NCI-H2196 (cell line): ENCODE data around the gene SH2D2A.
A peak's percentile ranks its signal among the peaks of the same experiment; 100 is the strongest.

ENCODE experiments used
- DNase-seq: peaks from one replicate; lab custom pipeline; 2025; ENCODE audit not compliant: unreplicated experiment; lab: John Stamatoyannopoulos, UW

SH2D2A gene

GRCh38 chr1:156805766-156806511, 10.7 kb downstream of the SH2D2A start:
- peak; percentile 20 for DNase-seq

- peak; percentile 78 for DNase-seq
Measured at GRCh38 chr1:156804572-156805243, 11.9 kb downstream of the SH2D2A start.

GRCh38 chr1:156804026-156804425, 12.6 kb downstream of the SH2D2A start:
- DNase-seq: peak; percentile 14

DNA sequence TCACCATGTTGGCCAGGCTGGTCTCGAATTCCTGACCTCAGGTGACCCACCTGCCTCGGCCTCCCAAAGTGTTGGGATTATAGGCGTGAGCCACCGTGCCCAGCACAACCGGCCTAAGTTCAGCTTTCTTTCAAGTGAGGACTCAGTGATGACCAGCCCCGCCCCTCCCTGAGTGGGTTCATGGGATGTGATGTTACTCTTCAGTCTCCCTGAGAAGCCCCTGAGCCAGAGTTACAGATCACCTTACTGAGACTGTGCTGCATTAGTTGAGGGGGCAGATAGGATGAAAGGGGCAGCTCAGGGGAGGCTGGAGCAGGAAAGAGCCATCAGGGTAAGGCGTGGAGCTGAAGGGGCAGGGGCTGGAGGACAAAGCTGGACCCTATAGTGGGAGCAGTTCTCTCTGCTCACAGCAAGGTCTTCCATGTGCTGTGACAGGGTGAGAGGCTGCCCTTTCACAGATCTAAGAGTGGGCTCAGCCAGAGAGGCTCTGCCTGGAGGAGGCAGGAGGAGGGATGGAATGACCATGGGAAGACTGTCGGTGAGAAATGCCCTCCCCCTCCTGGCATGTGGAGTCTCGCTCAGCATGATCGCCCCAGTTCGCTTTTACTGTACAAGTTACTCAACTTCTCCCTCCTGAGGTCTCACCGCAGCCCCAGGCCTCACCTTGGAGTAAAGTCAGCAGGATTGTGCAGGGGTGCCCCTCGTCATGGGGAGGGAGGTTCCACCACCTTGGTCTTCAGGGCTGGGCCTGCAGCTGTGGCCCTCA, 13.4 kb downstream of the SH2D2A start:
- no peak for DNase-seq

DNA sequence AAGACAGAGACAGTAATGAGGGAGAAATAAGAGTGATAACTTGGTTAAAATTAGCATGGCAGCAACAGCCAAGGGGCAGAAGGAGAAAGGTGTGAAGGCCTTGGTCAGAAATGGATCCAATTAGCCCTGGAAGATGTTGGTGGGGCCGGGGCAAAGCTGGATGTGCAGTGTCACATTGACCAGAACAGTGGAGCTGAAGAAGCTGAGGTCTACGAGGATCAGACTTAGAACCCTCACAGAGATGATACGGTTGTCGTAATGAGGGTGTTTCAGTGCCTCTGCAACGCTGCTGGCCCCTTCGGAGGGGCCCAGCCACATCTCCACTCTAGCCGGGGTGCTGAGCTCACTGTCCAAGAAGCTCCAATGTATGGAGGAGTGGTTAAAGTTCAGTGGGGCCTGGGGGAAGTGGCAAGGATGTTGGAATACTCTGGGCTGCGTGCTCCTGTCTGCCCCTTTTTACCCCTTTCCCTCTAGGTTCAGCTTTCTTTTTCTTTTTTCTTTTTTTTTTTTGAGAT, 14.2 kb downstream of the SH2D2A start:
- DNase-seq: no peak

DNA sequence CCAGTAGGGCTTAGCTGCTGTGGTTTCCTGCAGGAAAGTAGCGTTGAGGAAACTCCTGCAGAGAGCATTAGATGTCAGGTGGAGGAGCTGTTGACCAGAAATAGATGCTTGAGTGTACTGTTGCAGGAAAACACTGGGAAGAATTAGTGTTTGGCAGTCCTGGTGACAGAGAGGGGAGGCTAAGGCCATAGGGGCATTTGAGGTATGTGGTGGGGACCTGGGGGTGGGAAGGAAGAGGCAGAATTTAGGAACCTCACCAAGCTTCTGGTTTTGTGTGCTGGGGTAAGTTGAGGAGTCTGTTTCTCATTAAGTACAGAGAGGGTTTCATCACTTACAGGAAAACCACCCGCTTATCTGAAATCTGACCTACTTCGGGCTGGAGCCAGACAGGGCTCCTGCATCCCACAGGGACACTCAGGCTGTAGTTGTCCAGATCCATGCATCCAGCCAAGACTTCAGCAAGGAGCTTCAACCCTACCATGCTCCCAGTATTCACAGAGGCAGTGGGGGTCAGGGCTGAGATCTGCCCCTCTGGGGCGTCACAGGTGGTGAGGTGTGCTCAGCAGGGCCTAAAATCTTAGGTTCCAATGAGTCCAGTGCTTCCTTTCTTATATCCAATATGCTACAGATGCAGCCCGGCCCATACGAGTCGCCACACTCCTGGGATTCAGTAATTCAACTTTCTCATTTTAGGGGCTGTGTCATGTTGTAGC, 15.1 kb downstream of the SH2D2A start:
- peak; percentile 59 for DNase-seq

DNA sequence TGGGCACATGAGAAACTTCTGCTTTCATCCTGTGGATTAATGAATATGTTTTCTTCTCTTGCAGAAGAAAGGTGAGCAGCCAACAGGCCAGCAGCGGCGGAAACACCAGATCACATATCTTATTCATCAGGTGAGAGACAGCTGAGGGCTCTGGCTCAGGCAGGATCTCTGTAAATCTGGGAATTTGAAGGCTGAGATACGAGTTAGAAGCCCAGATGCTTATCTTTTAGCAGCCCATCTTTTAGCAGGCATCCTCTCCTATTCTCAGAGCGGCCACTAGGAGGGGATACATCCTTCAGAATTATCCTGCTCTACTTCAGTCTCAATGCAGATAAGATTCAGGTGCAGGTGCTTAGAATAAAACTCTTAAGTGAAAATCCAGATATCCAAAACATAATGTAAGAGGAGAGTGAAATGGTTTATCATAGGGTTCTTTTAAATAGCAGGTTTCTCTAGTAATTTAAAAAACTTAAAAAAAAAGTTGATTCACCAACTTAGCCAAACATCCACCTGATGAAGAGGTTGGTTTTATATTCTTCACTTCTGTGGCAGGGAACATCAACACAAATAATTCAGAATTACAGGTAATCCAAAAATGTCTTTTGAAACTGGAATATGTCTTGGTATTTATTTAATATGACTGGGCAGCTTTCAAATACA, 19.3 kb downstream of the SH2D2A start:
- DNase-seq: peak; percentile 70

DNA sequence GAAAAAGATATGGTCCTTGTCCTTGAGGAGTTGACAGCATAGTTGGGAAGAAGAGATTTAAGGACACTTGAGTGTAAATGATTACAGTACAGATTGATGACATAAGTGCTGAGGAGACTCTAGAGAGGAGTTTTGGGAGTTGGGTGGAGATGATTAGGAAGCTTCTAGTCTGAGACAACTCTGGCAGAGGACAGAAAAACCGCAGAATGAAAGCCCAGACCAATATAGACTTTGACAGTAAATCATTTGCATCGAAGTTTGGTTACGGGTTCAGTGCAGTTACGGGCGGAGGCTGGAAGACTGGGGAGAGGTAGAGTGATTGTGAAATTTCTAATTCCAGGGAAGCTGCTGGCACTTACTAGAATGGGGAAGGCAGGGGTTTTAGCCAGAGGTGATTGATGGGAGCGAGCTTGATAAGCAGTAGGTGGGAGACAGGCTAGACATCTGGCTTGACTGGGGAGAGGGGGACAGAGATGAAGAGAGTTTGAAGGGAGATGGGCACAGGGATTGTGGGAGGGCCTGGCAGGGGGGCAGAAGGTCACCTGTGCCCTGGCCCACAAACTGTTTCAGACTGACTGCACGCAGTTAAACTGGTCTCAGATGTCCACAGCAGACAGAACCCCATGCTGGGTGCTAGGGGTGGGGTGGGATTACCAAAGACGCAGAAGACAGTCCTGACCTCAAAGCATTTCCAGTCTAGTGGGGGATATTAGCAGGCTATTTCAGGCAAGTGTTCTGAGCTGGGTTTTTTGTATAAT, 20.1 kb downstream of the SH2D2A start:
- DNase-seq: no peak

DNA sequence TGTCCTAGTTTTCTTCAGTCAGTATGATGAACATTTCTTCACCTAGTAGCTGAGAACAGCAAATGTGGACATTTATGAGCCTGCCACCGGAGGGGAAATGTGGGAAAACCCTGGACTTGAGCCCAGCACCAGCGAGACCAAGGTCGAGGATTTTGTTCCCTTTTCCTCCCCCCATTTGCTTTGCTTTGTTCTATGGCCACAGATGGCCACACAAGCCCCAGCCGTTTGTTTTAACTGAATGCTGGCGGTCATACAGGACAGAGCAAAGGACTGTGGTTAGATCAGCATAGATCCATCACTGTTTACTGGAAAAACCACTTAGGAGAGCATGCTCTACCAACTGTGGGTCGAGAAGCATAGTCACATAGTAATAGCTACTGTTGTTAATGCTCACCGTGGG, 20.9 kb downstream of the SH2D2A start:
- peak; percentile 46 for DNase-seq

GRCh38 chr1:156795374-156795733, 21.3 kb downstream of the SH2D2A start:
- no peak for DNase-seq

GRCh38 chr1:156794506-156795373, 21.9 kb downstream of the SH2D2A start:
- no peak for DNase-seq

GRCh38 chr1:156789621-156790318, 26.9 kb downstream of the SH2D2A start:
- no peak for DNase-seq

- DNase-seq: no peak
Measured at GRCh38 chr1:156788136-156788535, 28.5 kb downstream of the SH2D2A start.

DNA sequence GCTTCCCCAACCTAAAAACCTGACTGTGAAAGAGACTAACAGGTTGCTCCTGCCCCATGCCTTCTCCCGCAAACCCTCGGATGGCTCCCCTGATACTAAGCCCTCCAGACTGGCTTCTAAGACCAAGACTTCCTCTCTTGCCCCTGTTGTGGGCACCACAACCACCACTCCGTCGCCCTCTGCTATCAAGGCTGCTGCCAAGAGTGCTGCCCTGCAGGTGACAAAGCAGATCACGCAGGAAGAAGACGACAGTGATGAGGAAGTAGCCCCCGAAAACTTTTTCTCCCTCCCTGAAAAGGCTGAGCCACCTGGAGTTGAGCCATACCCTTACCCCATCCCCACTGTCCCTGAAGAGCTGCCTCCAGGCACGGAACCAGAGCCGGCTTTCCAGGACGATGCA, 30.0 kb downstream of the SH2D2A start:
- no peak for DNase-seq

GRCh38 chr1:156785458-156785857, 31.2 kb downstream of the SH2D2A start:
- no peak for DNase-seq

DNA sequence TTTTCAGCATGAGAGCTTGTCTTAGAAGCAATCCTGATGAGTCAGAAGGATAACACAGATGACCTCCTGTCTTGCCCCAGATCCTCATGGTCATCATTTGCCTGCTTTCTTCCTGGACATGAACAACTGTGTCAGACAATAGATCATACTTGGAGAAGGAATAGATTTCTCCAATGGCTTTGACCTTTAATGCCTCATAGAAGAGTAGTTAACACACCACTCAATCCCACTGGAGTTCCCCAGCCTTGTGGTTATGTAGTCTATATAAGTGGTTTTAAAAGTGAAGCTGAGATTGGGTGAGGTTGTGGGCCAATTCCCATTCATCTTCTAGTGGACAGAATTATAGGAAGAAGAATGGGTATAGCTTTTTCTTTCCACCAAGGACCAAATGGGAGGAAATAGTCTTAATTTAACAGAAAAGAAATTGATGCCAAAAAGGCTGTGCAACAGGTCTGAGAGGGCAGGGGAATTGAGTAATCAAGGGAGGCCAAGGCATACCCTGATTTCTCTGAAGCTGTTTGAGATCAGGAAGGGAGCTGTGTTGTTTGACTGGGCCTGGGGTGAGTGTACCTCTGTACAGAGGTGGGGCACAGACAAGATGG, 35.0 kb downstream of the SH2D2A start:
- no peak for DNase-seq

DNA sequence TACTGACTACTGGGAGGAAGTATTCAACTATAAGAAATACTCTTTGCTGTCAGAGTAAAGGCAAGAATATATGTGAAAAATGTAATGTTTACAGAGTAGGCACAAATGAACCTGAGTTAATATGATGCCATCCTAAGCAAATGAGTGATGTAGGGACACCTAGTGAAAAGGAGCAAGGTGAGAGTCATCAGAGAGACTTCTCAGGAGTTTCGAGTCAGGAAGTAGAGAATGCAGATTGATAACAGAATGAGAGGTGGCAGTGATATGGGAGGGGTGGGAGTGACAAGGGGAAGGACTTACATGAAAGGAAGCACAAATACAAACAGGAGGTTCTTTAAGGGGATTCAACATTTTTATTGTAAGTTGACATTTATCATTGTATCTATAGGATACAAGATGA, 39.1 kb downstream of the SH2D2A start:
- no peak for DNase-seq

DNA sequence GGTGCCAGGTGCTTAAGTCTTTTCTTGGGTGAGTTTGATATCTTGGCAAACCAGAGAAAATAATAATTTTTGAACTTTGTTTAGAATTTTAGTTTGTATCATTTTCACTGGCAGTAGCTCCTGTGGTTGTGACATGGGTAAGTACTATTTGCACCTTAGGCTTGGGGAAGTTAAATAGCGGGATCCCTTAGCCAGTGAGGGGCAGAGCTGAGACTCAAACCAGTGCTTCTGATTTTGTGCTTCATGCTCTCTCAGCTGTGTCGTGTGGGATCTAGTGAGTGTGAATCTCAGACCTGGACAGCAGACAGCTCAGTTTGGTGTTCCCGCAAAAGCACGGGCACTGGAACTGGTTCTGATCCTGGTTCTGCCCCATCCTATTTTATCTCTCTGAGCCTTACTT, 39.7 kb downstream of the SH2D2A start:
- DNase-seq: no peak
